ENCODE measurements around the gene SIX4.

Gene SIX4

DNA sequence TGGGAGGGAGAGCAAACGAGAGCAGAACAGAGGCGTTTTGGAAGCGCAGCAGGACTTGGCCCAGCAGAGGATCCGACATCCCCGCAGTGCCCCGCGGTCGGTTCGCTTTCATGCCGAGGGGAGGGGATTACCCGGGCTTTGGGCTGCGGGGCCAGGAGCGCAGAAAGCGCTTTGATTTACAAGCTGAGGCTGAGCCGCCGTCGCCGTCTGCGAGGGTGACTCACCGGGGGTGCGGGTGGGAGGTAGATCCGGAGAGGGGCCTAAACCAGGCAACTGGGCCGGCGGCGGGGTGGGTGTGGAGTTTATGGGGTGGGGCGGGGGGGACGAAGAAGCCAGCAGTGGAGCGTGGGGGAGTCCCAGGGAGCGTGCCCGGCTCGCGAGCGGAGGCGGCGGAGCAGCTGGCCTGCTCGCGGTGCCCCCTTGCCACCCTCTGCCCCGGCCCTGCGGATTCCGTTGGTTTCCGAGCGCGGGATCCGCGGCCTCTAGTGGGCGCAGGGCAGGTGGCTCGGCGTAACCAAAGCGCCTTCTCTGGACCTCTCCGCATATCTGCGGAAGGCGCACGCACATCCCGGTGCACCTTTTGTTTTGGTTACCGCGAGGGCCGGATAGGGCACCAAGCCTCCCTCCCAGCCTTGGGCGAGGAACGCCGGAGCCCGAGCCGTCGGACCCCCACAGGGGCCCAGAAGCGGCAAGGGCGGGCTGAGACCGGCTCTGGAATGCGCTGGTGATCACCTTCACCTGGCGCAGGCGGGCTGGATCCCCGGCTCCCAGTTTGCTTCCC lies 2.6 kb downstream of the SIX4 start:
- DNase-seq = no peak

DNA sequence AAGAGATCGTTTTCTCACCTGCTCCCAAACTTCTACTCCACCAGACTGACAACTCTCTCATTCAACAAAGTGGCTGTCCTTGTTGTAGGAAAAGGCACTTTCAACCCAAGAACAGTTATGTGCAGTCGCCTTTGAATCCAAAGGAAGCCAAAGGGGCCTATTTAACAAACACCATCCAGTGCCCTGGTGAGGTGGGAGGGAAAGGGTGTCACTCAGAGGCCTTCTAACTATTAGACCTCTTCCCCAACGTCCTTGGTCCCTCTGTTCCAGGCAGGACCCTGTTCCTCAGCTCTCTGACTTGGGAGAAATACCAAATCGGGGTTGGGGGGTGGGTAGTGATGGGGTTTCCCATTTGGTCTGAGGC lies 3.2 kb downstream of the SIX4 start:
- DNase-seq = no peak

DNA sequence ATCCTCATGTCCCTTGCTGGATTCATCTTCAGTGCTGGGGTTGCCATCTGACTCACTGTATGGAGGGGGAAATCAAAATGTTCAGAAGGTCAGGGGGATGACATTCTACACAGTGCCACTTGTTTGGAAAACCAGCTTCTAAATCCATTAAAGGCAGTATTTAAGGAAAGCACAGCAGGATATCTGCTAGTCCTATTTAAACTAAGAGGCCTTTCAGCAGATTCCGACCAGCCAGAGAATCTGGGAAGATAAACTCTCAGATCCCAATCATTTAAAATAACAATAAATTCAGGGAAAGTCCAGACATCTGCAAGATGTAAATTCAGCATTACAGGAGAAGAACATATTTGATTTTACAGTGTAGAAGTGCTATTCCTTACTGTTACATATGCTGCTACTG lies 3.8 kb downstream of the SIX4 start:
- DNase-seq = no peak

DNA sequence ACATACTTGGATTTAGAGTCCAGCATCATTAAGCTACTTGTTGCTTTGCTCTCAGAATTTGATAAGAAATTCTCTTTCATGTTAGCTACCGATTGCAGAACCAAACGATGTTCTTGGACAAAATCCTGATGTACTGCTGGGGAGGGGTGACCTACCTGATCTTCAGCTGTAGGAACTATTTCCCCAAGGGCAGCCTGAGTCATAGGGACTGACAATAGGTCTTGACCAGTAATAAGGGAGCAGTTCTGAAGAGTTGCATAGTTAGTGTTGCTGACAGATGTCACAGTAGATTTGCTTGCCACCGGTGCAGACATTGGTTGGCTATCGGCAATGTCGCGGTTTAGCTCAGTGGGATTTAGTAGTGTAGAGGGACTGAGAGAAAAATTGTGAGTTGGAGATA lies 10.6 kb downstream of the SIX4 start:
- no peak for DNase-seq

DNA sequence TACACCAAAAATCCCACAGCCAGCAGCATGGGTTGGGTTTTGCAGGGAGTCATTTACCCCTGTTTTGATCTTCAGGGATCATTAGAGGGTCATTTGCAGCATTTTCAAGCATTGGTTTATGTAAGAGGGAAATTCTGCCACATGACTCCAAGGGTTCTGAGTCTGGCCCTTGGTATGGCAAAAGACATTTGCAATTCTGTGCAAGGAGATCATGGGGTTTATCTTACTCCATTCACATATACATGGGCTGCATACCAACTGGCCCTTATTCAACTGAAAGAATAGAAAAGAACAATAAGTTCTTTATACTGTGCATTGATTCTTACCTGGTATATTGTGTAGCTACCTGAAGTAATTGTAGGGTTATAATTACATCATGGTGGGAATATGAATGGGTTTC lies 13.7 kb downstream of the SIX4 start:
- no peak for DNase-seq

DNA sequence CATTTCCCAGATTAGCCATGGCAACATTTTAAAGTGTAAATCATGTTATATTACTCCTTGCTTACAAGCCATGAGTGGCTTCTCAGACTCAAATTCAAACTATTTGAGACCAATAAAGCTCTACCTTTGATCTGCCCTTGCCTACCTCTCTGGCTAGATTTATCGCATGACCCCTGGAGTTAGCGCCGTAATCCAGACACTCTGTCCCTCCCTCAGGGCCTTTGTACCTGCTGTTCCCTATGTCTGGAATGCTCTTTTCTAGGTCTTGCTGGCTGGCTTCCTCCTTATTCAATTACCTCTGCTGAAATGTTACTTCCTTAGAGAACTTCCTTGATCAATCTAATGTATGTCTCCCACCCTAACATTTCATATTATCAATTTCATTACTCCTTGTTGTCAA lies 16.3 kb downstream of the SIX4 start:
- no peak for DNase-seq

DNA sequence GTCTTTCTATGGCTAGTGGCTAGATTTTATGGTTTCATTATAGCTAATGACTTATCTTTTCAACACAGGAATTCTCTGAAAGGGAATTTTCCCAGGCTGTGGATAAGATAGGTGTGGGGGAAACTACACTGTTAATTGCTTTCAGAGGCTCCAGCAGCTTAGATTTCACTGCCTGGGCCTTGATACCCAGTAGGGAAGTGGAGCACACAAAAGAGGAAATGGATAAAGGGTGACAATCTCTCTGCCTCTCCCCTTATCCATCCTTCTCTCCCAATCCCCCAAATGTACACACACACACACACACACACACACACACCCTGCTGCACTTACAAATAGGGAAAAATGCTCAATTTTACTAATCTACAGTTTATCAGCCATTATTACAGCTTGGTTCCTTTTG lies 19.1 kb downstream of the SIX4 start:
- no peak for DNase-seq

DNA sequence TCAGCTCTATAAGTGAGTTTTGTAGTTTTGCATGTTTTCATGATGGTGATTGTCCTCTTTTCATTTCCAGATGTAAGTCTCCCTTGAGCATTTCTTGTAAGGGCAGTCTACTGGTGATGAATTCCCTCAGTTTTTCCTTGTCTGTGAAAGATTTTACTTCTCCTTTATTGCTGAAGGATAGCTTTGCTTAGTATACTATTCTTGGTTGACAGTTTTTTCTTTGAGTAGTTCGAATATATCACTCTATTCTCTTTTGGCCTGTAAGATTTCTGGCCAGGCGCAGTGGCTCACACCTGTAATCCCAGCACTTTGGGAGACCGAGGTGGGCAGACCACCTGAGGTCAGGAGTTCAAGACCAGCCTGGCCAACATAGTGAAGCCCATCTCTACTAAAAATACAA lies 23.6 kb downstream of the SIX4 start:
- DNase-seq = no peak

DNA sequence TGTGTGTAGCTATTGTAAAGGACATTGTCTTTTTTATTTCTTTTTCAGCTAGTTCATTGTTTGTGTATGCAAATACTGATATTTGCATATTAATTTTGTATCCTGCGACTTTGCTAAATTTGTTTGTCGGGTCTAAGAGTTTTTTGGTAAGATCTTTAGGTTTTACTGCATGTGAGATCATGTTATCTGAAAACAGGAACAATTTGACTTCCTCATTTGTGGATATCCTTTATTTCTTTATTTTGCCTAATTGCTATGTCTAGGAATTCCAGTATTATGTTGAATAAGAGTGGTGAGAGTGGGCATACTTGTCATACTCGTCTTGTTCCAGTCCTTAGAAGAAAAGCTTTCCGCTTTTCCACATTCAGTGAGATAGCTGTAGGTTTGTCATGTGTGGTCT lies 28.8 kb downstream of the SIX4 start:
- no peak for DNase-seq

DNA sequence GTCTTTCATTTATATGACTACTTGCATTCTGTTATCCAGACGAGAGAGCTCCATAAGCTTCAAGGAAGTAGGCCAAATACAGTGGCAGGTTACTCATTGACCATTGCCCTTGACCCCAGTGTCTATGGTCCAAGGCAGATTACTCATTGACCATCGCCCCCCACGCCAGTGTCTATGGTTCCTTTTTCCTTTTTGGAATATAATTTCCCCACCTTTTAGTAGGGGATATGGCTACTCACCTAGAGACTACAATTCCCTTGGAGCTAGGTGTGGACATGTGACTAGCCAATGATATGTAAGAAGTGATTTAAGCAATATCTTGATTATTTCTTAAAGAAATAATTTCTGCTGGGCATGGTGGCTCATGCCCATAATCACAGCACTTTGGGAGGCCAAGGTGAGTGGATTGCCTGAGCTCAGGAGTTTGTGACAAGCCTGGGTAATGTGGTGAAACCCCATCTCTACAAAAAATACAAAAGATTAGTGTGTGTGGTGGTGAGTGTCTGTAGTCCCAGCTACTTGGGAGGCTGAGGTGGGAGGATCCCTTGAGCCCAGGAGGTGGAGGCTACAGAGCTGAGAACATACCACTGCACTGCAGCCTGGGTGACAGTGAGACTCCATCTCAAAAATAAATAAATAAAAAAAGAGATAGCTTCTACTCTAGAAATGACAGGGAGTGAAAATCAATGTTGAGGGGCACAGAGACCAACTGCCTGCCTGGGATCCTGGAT lies 32.6 kb downstream of the SIX4 start:
- DNase-seq = no peak

DNA sequence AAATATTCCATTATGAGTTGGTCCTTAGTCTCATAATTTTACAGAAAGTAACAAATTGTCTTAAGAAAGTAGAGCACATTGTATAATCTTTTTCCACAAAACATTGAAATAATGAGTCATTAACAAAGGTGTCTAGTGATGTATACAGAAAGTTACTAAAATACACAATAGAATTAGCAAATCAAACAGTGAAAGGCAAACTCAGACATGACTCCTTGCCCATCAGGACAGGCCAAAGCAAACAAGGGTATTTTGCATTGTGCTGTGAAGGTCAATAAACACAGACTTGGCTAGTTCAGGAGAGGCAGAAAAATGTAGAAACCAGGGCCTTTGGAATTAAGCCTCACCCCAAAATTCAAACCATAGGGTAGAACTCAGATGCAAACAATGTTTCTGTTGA lies 37.3 kb downstream of the SIX4 start:
- DNase-seq = no peak

DNA sequence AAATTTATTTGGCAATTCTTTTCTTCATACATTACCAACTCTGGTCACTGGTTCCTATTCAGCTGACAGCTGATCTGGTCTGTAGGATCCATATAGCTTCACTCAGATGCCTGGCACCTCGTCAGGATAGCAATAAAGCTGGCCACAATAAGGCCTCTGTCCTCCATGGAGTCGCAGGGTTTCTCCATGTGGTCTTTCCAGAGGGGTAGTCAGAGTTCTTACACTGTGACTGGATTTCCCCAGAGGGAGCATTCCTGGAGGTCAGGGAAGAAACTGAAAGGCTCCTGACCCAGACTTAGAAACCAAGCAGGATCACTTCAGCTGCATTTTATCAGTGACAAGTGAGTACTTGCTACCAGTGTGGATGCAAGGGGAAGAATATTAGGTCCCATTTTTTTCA lies 39.9 kb downstream of the SIX4 start:
- no peak for DNase-seq

DNA sequence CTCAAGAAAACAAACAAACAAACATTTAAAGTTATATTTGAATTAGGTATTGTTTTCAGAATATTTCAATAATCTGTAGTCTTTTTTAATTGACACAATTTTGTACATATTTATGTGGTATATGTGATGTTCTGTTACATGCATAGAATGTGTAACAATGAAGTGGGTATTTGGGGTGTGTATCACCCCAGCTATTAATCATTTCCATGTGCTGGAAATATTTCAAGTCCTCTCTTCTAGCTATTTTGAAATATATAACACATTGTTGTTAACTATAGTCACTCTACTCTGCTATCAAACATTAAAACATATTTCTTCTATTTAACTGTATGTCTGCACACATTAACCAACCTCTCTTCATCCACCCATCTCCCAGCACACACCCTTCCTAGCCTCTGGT lies 42.9 kb downstream of the SIX4 start:
- no peak for DNase-seq

DNA sequence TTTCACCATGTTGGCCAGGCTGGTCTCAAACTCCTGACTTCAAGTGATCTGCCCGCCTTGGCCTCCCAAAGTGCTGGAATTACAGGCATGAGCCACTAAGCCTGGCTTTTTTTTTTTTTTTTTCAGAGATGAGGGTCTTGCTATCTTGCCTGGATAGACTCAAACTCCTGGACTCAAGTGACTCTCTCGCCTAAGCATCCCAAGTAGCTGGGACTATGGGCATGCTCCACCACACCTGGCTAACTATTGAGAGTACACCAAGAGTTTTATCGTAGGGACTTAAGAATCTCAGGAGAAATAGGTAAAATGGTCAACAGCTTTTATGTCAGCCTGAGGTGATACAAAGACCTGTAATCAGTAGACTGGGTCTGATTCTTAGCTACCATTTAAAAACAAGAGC lies 43.6 kb downstream of the SIX4 start:
- no peak for DNase-seq

DNA sequence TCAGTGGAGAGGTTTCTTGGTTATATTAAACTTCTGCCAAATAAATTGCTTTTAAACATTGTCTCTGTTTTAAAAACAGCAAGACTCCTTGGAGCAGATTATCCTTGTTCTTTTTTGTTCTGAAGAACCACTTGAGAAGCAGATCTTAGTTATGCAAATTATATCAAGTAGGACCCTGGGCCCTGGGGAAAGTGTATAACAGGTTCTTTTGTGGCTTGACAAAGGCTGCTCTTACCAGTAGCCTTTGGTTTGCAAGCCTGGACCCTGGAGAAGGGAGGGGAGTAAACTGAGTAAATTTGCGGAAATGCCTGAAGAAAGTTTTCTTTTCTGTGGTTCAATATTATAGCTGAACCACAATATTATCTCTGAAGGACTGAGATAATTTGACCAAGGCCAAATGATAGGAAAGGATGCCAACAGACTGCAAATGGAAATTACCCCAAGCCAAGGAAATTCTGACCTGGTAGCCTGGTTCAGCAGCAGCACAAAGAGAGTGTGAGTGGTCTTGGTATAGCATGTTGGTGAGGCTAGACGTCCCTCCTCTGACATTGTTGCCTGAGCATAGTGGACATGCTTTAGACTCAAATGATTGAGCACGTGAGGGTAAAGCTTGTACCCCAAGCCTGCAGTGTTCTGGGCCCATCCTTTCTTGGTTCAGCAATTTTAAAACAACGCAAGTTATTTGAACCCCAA lies 44.4 kb downstream of the SIX4 start:
- no peak for DNase-seq

DNA sequence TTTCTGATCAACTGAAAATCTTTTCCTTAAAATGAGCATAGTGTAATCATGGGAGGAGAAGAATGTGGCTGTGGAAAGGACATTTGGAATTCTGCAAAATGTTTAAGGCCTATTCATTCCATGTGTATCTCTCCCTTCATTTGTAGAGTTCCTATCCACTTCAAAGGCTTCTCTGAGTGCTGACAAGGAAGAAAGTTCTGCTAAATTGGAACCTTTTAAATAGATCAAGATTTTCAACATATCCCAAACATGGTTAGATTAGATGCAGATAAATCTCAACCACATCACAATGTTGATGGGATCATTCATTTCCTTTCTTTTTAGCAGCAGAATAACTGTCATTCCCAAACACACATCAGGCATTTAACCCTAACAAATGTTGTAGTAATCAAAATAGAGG lies 46.5 kb downstream of the SIX4 start:
- no peak for DNase-seq

DNA sequence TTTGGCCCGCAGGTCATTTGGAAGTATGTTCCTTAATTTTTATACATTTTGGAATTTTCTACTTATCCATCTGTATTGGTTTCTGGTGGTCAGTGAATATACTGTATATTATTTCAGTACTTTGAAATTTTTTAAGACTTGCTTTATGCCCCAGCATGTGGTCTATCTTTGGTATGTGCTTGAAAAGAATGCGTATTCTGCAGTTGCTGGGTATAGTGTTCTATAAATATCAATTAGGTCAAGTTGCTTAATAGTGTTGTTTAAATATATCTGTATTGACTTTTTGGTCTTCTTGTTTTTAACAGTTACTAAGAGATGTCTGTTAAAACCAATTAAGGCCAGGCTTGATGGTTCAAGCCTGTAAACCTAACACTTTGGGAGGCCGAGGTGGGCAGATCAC lies 53.2 kb downstream of the SIX4 start:
- no peak for DNase-seq

DNA sequence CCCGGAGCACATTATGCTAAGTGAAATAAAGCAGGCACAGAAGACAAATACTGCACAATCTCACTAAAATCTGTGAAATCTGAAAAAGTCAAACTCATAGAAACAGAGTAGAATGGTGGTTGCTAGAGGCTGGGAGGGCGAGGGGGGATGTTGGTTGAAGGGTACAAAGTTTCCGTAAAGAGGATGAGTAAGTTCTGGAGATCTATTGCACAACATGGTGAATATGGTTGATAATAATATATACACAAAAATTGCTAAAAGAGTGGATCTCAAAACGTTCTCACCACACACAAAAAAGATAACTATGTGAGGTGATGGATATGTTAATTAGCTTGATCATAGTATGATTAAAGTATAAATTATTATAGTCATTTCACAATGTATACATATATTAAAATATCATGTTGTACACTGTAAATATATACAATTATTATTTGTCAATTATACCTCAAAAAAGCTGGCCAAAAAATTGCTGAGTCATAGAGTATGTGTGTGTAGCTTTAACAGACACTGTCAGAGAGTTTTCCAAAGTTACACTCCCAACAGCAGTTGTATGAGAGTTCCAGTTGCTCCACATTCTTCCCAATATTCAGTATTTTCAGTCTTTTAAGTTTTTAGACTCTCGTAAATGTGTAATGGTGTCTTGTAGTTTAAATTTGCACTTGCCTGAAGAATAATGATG lies 55.6 kb downstream of the SIX4 start:
- no peak for DNase-seq

DNA sequence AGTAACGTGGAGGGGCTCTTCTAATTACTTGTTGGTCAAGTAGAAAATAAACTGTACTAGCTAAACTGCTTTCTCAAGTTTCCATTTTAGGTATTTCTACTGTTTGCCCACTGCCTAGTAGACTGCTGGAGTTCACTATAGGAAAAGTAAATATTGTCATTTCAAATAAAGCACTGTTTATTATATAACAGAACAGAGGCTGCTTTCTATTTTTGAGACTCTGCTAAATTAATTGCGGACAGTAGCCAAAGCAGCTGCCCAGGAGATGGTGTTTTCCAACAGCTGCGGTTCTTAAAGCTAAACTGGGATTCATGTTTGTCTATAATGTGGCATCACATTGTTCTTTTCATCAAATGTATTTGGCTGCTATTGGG lies 59.0 kb downstream of the SIX4 start:
- DNase-seq = no peak

DNA sequence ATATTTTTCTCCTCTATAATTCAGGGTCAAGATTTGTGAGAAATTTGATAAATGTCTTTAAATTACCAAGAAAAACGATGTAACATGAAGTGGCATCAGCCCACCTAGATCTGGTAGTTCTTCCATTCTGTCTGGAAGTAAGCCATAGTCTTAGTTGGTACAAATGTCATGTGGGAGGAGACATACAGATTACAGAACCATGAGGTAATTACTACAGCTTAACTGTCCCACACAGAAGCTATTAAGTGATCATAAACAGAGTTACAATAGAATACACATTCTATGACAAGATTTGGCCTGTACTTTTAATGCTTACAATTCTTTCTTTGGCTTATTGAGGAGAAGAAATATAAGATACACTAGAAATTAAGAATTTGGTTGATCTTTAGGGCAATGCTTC lies 61.2 kb downstream of the SIX4 start:
- no peak for DNase-seq

DNA sequence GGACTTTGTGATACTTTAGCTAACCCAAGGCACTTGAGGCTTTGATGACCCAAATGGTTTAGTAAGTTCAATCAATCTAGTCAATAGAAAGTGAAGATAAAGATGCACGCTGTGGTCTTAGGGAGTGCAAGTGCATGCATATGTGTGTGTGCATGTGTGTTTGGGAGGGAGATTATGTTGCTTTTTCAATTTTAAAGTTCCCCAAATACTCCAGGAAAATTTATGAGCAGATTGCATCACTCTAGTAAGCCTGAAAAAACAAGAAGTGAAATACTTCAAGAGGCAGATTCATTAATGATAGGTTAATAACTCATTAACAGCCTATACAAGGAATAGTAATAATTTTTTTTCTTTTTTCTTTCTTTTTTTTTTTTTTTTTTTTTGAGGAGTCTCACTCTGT lies 62.4 kb downstream of the SIX4 start:
- DNase-seq = no peak
